GM23338 (cell line): ENCODE data around the gene ZNF609.

ENCODE experiments used
- CREB1 ChIP-seq: fragments of 250-450 bp; sonication (Bioruptor Pico); IDR thresholded peaks from 2 replicates; pipeline ENCODE4 v1.5.0; 2020; ENCODE audit warnings: low read depth, mild to moderate bottlenecking, moderate library complexity
- ETS1 ChIP-seq: IDR thresholded peaks from 2 replicates; pipeline ENCODE4 v1.6.1; 2016; ENCODE audit warnings: antibody characterized with exemption
- EZH2 ChIP-seq: fragments of 200-600 bp; sonication (generic); IDR thresholded peaks from one replicate; pipeline ENCODE4 v1.8.0; 2017; ENCODE audit warnings: antibody characterized with exemption, mild to moderate bottlenecking, low read depth; ENCODE audit not compliant: unreplicated experiment
- EZH2phosphoT487 ChIP-seq: fragments of 200-600 bp; sonication (generic); IDR thresholded peaks from one replicate; pipeline ENCODE4 v1.8.1; 2018; ENCODE audit warnings: antibody characterized with exemption; ENCODE audit not compliant: unreplicated experiment
- NANOG ChIP-seq: IDR thresholded peaks from 2 replicates; pipeline ENCODE4 v1.6.1; 2016; ENCODE audit warnings: antibody characterized with exemption, borderline replicate concordance
- POLR2AphosphoS5 ChIP-seq: IDR thresholded peaks from 2 replicates; pipeline ENCODE4 v1.6.1; 2016; ENCODE audit warnings: antibody characterized with exemption, low read depth
- STAT1 ChIP-seq: IDR thresholded peaks from one replicate; pipeline ENCODE4 v1.6.1; 2016; ENCODE audit warnings: antibody characterized with exemption; ENCODE audit not compliant: unreplicated experiment
- ZNF331 ChIP-seq: fragments of 250-450 bp; sonication (Bioruptor Pico); IDR thresholded peaks from 2 replicates; pipeline ENCODE4 v1.5.0; 2020; ENCODE audit warnings: low read depth, mild to moderate bottlenecking, moderate library complexity
- TF ChIP-seq, protein P1 (sequence below), 2 experiments: fragments of 200-600 bp in 1 of 2; sonication (generic) in 1 of 2; conservative IDR thresholded peaks; 2 replicates each; pipeline versions ENCODE4 v1.5.1 to v1.6.1; 2016 to 2017; ENCODE audit warnings: antibody characterized with exemption in 2 of 2, low read depth in 2 of 2, mild to moderate bottlenecking in 2 of 2, moderate library complexity in 1 of 2
- TF ChIP-seq, protein P2 (sequence below): IDR thresholded peaks from one replicate; pipeline ENCODE4 v1.6.1; 2018; ENCODE audit warnings: antibody characterized with exemption; ENCODE audit not compliant: unreplicated experiment

GRCh38 chr15:64717130-64717529, 256.8 kb downstream of the ZNF609 start:
- TF ChIP-seq, protein P1, sequence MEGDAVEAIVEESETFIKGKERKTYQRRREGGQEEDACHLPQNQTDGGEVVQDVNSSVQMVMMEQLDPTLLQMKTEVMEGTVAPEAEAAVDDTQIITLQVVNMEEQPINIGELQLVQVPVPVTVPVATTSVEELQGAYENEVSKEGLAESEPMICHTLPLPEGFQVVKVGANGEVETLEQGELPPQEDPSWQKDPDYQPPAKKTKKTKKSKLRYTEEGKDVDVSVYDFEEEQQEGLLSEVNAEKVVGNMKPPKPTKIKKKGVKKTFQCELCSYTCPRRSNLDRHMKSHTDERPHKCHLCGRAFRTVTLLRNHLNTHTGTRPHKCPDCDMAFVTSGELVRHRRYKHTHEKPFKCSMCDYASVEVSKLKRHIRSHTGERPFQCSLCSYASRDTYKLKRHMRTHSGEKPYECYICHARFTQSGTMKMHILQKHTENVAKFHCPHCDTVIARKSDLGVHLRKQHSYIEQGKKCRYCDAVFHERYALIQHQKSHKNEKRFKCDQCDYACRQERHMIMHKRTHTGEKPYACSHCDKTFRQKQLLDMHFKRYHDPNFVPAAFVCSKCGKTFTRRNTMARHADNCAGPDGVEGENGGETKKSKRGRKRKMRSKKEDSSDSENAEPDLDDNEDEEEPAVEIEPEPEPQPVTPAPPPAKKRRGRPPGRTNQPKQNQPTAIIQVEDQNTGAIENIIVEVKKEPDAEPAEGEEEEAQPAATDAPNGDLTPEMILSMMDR (conservative IDR thresholded peaks at IDR 0.05; ENCODE audit: low read depth in 2 of 2): no peak
- TF ChIP-seq EZH2phosphoT487: no peak
- TF ChIP-seq, protein P2, sequence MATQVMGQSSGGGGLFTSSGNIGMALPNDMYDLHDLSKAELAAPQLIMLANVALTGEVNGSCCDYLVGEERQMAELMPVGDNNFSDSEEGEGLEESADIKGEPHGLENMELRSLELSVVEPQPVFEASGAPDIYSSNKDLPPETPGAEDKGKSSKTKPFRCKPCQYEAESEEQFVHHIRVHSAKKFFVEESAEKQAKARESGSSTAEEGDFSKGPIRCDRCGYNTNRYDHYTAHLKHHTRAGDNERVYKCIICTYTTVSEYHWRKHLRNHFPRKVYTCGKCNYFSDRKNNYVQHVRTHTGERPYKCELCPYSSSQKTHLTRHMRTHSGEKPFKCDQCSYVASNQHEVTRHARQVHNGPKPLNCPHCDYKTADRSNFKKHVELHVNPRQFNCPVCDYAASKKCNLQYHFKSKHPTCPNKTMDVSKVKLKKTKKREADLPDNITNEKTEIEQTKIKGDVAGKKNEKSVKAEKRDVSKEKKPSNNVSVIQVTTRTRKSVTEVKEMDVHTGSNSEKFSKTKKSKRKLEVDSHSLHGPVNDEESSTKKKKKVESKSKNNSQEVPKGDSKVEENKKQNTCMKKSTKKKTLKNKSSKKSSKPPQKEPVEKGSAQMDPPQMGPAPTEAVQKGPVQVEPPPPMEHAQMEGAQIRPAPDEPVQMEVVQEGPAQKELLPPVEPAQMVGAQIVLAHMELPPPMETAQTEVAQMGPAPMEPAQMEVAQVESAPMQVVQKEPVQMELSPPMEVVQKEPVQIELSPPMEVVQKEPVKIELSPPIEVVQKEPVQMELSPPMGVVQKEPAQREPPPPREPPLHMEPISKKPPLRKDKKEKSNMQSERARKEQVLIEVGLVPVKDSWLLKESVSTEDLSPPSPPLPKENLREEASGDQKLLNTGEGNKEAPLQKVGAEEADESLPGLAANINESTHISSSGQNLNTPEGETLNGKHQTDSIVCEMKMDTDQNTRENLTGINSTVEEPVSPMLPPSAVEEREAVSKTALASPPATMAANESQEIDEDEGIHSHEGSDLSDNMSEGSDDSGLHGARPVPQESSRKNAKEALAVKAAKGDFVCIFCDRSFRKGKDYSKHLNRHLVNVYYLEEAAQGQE: no peak
- TF ChIP-seq CREB1 (CRISPR knock-in tag): no peak
- TF ChIP-seq EZH2: no peak
- TF ChIP-seq STAT1: no peak
- TF ChIP-seq POLR2AphosphoS5: no peak
- TF ChIP-seq ETS1: no peak
- TF ChIP-seq NANOG: no peak
- no peak for TF ChIP-seq ZNF331 (CRISPR knock-in tag)
